K562 (cell line): ENCODE data around the gene MMEL1. TPM values are rescaled to one million over a fixed set of nuclear protein-coding genes. Genes with fewer than 3 reads are reported as not detected.

Source experiments
- ARID4B ChIP-seq: sonication (generic); formaldehyde crosslinking; IDR thresholded peaks from 2 replicates; pipeline ENCODE4 v1.8.0; 2022; ENCODE audit warnings: mild to moderate bottlenecking, missing genetic modification reagents
- BCL6 ChIP-seq: fragments of 250-450 bp; sonication (Bioruptor Pico); IDR thresholded peaks from 2 replicates; pipeline ENCODE4 v1.4.0; 2020
- ESRRA ChIP-seq: fragments of 450-650 bp; IDR thresholded peaks from 2 replicates; pipeline ENCODE4 v1.6.1; 2014; ENCODE audit warnings: low read depth, mild to moderate bottlenecking, moderate library complexity, borderline replicate concordance
- FOXK2 ChIP-seq, 2 experiments: fragments of 450-650 bp; IDR thresholded peaks in 1 of 2; conservative IDR thresholded peaks in 1 of 2; 2 replicates each; pipeline ENCODE4 v1.6.1; 2016; ENCODE audit warnings: low read depth in 2 of 2, mild to moderate bottlenecking in 1 of 2
- MECOM ChIP-seq: fragments of 250-450 bp; sonication (Bioruptor Pico); IDR thresholded peaks from 2 replicates; pipeline ENCODE4 v1.8.0; 2022; ENCODE audit warnings: inconsistent platforms
- PBX2 ChIP-seq, 2 experiments: IDR thresholded peaks in 1 of 2; conservative IDR thresholded peaks in 1 of 2; 2 replicates each; pipeline ENCODE4 v1.6.1; 2016; ENCODE audit warnings: low read depth in 2 of 2, mild to moderate bottlenecking in 1 of 2, missing compliant biosample characterization in 1 of 2, missing genetic modification characterization in 1 of 2, moderate library complexity in 1 of 2
- ZNF232 ChIP-seq: sonication (generic); formaldehyde crosslinking; IDR thresholded peaks from 2 replicates; pipeline ENCODE4 v1.8.0; 2022; ENCODE audit warnings: mild to moderate bottlenecking, missing genetic modification reagents
- polyA plus RNA-seq, 8 experiments: library from polyadenylated mRNA; depleted of rRNA in 4 of 8; stranded (reverse) in 5 of 8; unstranded in 3 of 8; fragments of >200 nt; fragmentation: Nextera tagmentation in 2 of 8; fragmentation: Illumina TruSeq in 1 of 8; extraction: Ambion mirVana in 2 of 8; extraction: Trizol in 1 of 8; gene quantifications; 2 replicates each; pipeline versions ENCODE4 v1.2.1 to v1.2.3, GENCODE V29; 2011 to 2014; ENCODE audit warnings: inconsistent platforms in 1 of 8, missing spikeins in 1 of 8
- total RNA-seq, 7 experiments: library from RNA; depleted of rRNA in 6 of 7; stranded (reverse); fragments of >200 nt in 6 of 7; fragmentation: Illumina TruSeq in 2 of 7; extraction: Trizol in 2 of 7; gene quantifications; 2 replicates each; pipeline versions ENCODE4 v1.2.1 to v1.2.3, GENCODE V29; 2011 to 2021; ENCODE audit warnings: low replicate concordance in 1 of 7

The MMEL1 gene
- total and polyA plus RNA-seq, 9 of the 15 experiments (the other 6 are each of a cell fraction or from before 2014, with no cell fraction given) = not detected

GRCh38 chr1:2585318-2586092, 47.3 kb downstream of the MMEL1 start (continued):
- TF ChIP-seq ARID4B (peak; percentile 57; the same call in 1 of the 2 replicates), FOXK2 (conservative IDR thresholded peaks at IDR 0.05 in 1 of 2, IDR thresholded peaks at IDR 0.05 in 1 of 2; ENCODE audit: low read depth in 2 of 2) (peak in 1 of 2 experiments; percentile 16; a peak in 1 of 4 replicates), BCL6 (CRISPR knock-in tag) (no peak), ZNF232 (no peak), PBX2 (CRISPR knock-in tag; IDR thresholded peaks at IDR 0.05; ENCODE audit: low read depth) (no peak), PBX2 (tag; conservative IDR thresholded peaks at IDR 0.05; ENCODE audit: low read depth) (0 out of 2 replicates have a peak, but pooled peaks have one; percentile 10), ESRRA (peak; percentile 33; the same call in 1 of the 2 replicates), MECOM (CRISPR knock-in tag) (peak; percentile 85)
